IMR-90 (cell line): Measurements from ENCODE around the gene CYP27C1. TPM values are rescaled to one million over a fixed set of nuclear protein-coding genes. Genes with fewer than 3 reads are reported as not detected.
"Not testable (repeated sequence)": the region's sequence is repeated elsewhere in the genome, so short reads cannot be mapped to it uniquely, and the experiment has no call there.

Experiments
- ATAC-seq: fragments of 200-7000 bp; cut with Tn5 transposase; 2 replicates; pipeline ENCODE4 v1.9.1; 2020; ENCODE audit warnings: low read depth, mild to moderate bottlenecking, moderate library complexity
- BruUV-seq: library from RNA; stranded (reverse); fragments of 400-500 nt; replicated peaks from 2 replicates; lab custom pipeline; 2021; lab: Mats Ljungman, UMichigan
- CTCF ChIA-PET: fragments of 300-600 bp; formaldehyde crosslinking; extraction: SDS; loops from one replicate; lab custom pipeline; 2021; ENCODE audit warnings: antibody characterized with exemption; lab: Yijun Ruan, JAX
- POLR2A ChIA-PET: fragments of 300-600 bp; sonication (Branson Sonifier 250); formaldehyde crosslinking; loops from one replicate; lab custom pipeline; 2022; ENCODE audit warnings: antibody characterized with exemption; ENCODE audit not compliant: unreplicated experiment; lab: Charles Lee
- DNase-seq: peaks from one replicate; pipeline ENCODE4 v3.0.0; 2013
- H2AFZ ChIP-seq: replicated peaks from 2 replicates; pipeline ENCODE3; 2013; ENCODE audit warnings: low read length, mild to moderate bottlenecking; ENCODE audit not compliant: poor library complexity
- H2AK5ac ChIP-seq: 2 replicates; pipeline ENCODE4 v1.6.1; 2013; ENCODE audit warnings: low read depth, low read length, inconsistent platforms
- H2AK9ac ChIP-seq: replicated peaks from 2 replicates; pipeline ENCODE3; 2013; ENCODE audit warnings: mild to moderate bottlenecking, low read depth, low read length, moderate library complexity; ENCODE audit not compliant: poor library complexity
- H2BK120ac ChIP-seq: 2 replicates; pipeline ENCODE4 v1.6.1; 2013; ENCODE audit warnings: low read depth, low read length, inconsistent platforms
- H2BK15ac ChIP-seq: 3 replicates; pipeline ENCODE4 v1.6.1; 2013; ENCODE audit warnings: low read depth, low read length, inconsistent platforms
- H2BK20ac ChIP-seq: 2 replicates; pipeline ENCODE4 v1.6.1; 2013; ENCODE audit warnings: low read depth, mild to moderate bottlenecking, inconsistent platforms, low read length, moderate library complexity
- H2BK5ac ChIP-seq: 2 replicates; pipeline ENCODE4 v1.6.1; 2013; ENCODE audit warnings: mild to moderate bottlenecking, low read depth, low read length, inconsistent platforms; ENCODE audit not compliant: poor library complexity, severe bottlenecking
- H3K14ac ChIP-seq: replicated peaks from 2 replicates; pipeline ENCODE4 v1.6.1; 2013; ENCODE audit warnings: low read depth, low read length, inconsistent platforms
- H3K18ac ChIP-seq: 2 replicates; pipeline ENCODE4 v1.6.1; 2013; ENCODE audit warnings: low read depth, low read length, control low read depth
- H3K23ac ChIP-seq: 2 replicates; pipeline ENCODE4 v1.6.1; 2013; ENCODE audit warnings: low read depth, low read length, inconsistent platforms
- H3K27ac ChIP-seq: 2 replicates; pipeline ENCODE4 v1.5.1; 2013; ENCODE audit warnings: mild to moderate bottlenecking, control low read depth, low read length; ENCODE audit not compliant: insufficient read depth
- H3K27me3 ChIP-seq: 2 replicates; pipeline ENCODE4 v1.6.1; 2013; ENCODE audit warnings: low read length; ENCODE audit not compliant: control insufficient read depth, insufficient read depth
- H3K36me3 ChIP-seq: 2 replicates; pipeline ENCODE4 v1.6.1; 2013; ENCODE audit warnings: low read length, mixed read lengths; ENCODE audit not compliant: control insufficient read depth, insufficient read depth
- H3K4ac ChIP-seq: 2 replicates; pipeline ENCODE4 v1.6.1; 2013; ENCODE audit warnings: low read depth, low read length, inconsistent platforms
- H3K4me1 ChIP-seq: 2 replicates; pipeline ENCODE4 v1.6.1; 2013; ENCODE audit warnings: low read length, mixed read lengths; ENCODE audit not compliant: control insufficient read depth, insufficient read depth
- H3K4me2 ChIP-seq: 2 replicates; pipeline ENCODE4 v1.6.1; 2013; ENCODE audit warnings: low read depth, mild to moderate bottlenecking, control low read depth, low read length, moderate library complexity
- H3K4me3 ChIP-seq: 2 replicates; pipeline ENCODE4 v1.5.1; 2013; ENCODE audit warnings: low read depth, mild to moderate bottlenecking, control low read depth, low read length, moderate library complexity; ENCODE audit not compliant: insufficient read depth
- H3K56ac ChIP-seq: 2 replicates; pipeline ENCODE4 v1.6.1; 2013; ENCODE audit warnings: low read length, inconsistent platforms; ENCODE audit not compliant: insufficient read depth; ENCODE audit errors: extremely low read depth
- H3K79me1 ChIP-seq, 2 experiments: 2 replicates each; pipeline ENCODE4 v1.6.1; 2013; ENCODE audit warnings: low read length in 2 of 2, inconsistent platforms in 1 of 2, low read depth in 1 of 2
- H3K9ac ChIP-seq: 2 replicates; pipeline ENCODE4 v1.6.1; 2013; ENCODE audit warnings: low read depth, low read length, control low read depth
- H3K9me1 ChIP-seq: 2 replicates; pipeline ENCODE4 v1.6.1; 2013; ENCODE audit warnings: low read length, inconsistent platforms; ENCODE audit not compliant: insufficient read depth
- H3K9me3 ChIP-seq: 2 replicates; pipeline ENCODE4 v1.6.1; 2013; ENCODE audit warnings: low read length; ENCODE audit not compliant: control insufficient read depth, insufficient read depth
- H4K20me1 ChIP-seq: 2 replicates; pipeline ENCODE4 v1.6.1; 2013; ENCODE audit warnings: low read length, inconsistent platforms; ENCODE audit not compliant: insufficient read depth
- H4K5ac ChIP-seq: 2 replicates; pipeline ENCODE4 v1.6.1; 2013; ENCODE audit warnings: mild to moderate bottlenecking, low read depth, low read length, control low read depth
- H4K8ac ChIP-seq, 2 experiments: 2 replicates each; pipeline ENCODE4 v1.6.1; 2013; ENCODE audit warnings: low read depth in 2 of 2, low read length in 2 of 2, control low read depth in 1 of 2, inconsistent platforms in 1 of 2
- H4K91ac ChIP-seq: 2 replicates; pipeline ENCODE4 v1.6.1; 2013; ENCODE audit warnings: low read depth, low read length, inconsistent platforms; ENCODE audit not compliant: insufficient read depth
- WGBS, 2 experiments: methylation state at CpG; one replicate each; pipeline versions ENCODE4 v1.1.5 to v1.1.7; 2013; ENCODE audit warnings: missing lambda C conversion rate in 2 of 2; ENCODE audit not compliant: insufficient read length in 1 of 2; ENCODE audit errors: extremely low coverage in 2 of 2; 5-methylcytosine and 5-hydroxymethylcytosine counted together
- dilution Hi-C: fragments of 300-500 bp; cut with HindIII; formaldehyde crosslinking; loops from one replicate; pipeline ENCODE4 v1.14.3; 2018; ENCODE audit warnings: low sequenced_read_pairs; ENCODE audit not compliant: unreplicated experiment
- in situ Hi-C: fragments of 300-500 bp; cut with MboI; formaldehyde crosslinking; loops from 3 replicates; pipeline ENCODE4 v1.14.3; 2019; ENCODE audit warnings: low sequenced_read_pairs, inconsistent platforms, mixed read lengths
- intact Hi-C: fragments of 100-400 bp; cut with micrococcal nuclease; formaldehyde crosslinking; loops from 2 replicates; pipeline ENCODE4 v1.10.0; 2022
- polyA plus RNA-seq, 3 experiments: library from polyadenylated mRNA; depleted of rRNA; stranded (reverse); fragments of >200 nt; gene quantifications; 2 replicates each; pipeline ENCODE4 v1.2.3, GENCODE V29; 2012; ENCODE audit warnings: low replicate concordance in 1 of 3
- total RNA-seq: library from RNA; depleted of rRNA; stranded (reverse); fragments of >200 nt; gene quantifications from 2 replicates; pipeline ENCODE4 v1.2.3, GENCODE V29; 2012

Gene CYP27C1
- total and polyA plus RNA-seq, 2 of the 4 experiments (the other 2 are of a cell fraction), result not detected

- POLR2A ChIA-PET, H3K18ac ChIP-seq, H2BK15ac ChIP-seq, H3K27ac ChIP-seq, DNase-seq, H3K4ac ChIP-seq, H2BK20ac ChIP-seq, ATAC-seq, H4K91ac ChIP-seq, intact Hi-C loops, H3K4me1 ChIP-seq, H2AK9ac ChIP-seq, CTCF ChIA-PET, H3K9ac ChIP-seq, H4K20me1 ChIP-seq, H2AFZ ChIP-seq, H3K23ac ChIP-seq, H4K5ac ChIP-seq, H3K56ac ChIP-seq, H3K36me3 ChIP-seq, H2BK120ac ChIP-seq, H3K4me3 ChIP-seq, in situ Hi-C loops, dilution Hi-C loops, H3K14ac ChIP-seq, BruUV-seq, H2AK5ac ChIP-seq, H2BK5ac ChIP-seq, H3K9me3 ChIP-seq, H3K4me2 ChIP-seq, H4K8ac ChIP-seq, H3K79me1 ChIP-seq, H3K9me1 ChIP-seq: not testable (repeated sequence)
- peaks cover 11% of the 10 kb centered on the region for H3K27me3 ChIP-seq
- 80% methylated on average over 1 of the region's 7 CpGs; no CpG with 5 or more reads in 1 of the 2 experiments for WGBS, 2 experiments
These were observed 57.1 kb downstream of the CYP27C1 start for GRCh38 chr2:127163090-127163406.
